CD4-positive, CD25-positive, alpha-beta regulatory T cell (primary cell): Measurements from ENCODE around the gene SLC22A5. TPM values are rescaled to one million over a fixed set of nuclear protein-coding genes. Genes with fewer than 3 reads are reported as not detected.

ENCODE experiments used
- ATAC-seq, 2 donors: fragments of 150-1000 bp; cut with Tn5 transposase; one replicate each; pipeline ENCODE4 v1.10.0; 2021; ENCODE audit warnings: low read depth in 2 of 2, moderate number of reproducible peaks in 2 of 2, moderate library complexity in 1 of 2
- DNase-seq, 3 donors: peaks; one replicate each; pipeline versions ENCODE4 v3.0.0 to v3.0.0-alpha.2; 2012 to 2022; ENCODE audit warnings: mixed read lengths in 1 of 3
- H3K27ac ChIP-seq: one replicate; pipeline ENCODE4 v1.7.0; 2013; ENCODE audit warnings: mild to moderate bottlenecking, low read length; ENCODE audit not compliant: insufficient read depth, poor library complexity, severe bottlenecking
- H3K27me3 ChIP-seq: one replicate; pipeline ENCODE4 v1.7.0; 2013; ENCODE audit warnings: low read length; ENCODE audit not compliant: control insufficient read depth, insufficient read depth
- H3K36me3 ChIP-seq: one replicate; pipeline ENCODE4 v1.7.0; 2013; ENCODE audit warnings: mild to moderate bottlenecking, low read length, moderate library complexity; ENCODE audit not compliant: control insufficient read depth, insufficient read depth
- H3K4me1 ChIP-seq: 2 replicates; pipeline ENCODE4 v1.7.0; 2013; ENCODE audit warnings: mild to moderate bottlenecking, low read length; ENCODE audit not compliant: insufficient read depth, control insufficient read depth, poor library complexity, severe bottlenecking
- H3K4me3 ChIP-seq: one replicate; pipeline ENCODE4 v1.7.0; 2013; ENCODE audit warnings: low read depth, mild to moderate bottlenecking, low read length, moderate library complexity
- H3K9me3 ChIP-seq, 2 experiments: 1 replicate in 1 of 2; 2 replicates in 1 of 2; pipeline ENCODE4 v1.7.0; 2013; ENCODE audit warnings: low read length in 2 of 2, mild to moderate bottlenecking in 1 of 2, moderate library complexity in 1 of 2; ENCODE audit not compliant: control insufficient read depth in 2 of 2
- H3K27ac Mint-ChIP-seq, 3 donors: one replicate each; pipeline ENCODE4 v1.8.0; 2020 to 2022; ENCODE audit warnings: mild to moderate bottlenecking in 3 of 3, mixed read lengths in 3 of 3, moderate library complexity in 2 of 3
- H3K27me3 Mint-ChIP-seq: one replicate; pipeline ENCODE4 v1.8.0; 2022; ENCODE audit warnings: mild to moderate bottlenecking, mixed read lengths
- H3K36me3 Mint-ChIP-seq: one replicate; pipeline ENCODE4 v1.8.0; 2020; ENCODE audit warnings: mixed read lengths
- H3K4me1 Mint-ChIP-seq, 4 donors: one replicate each; pipeline ENCODE4 v1.8.0; 2020 to 2022; ENCODE audit warnings: mixed read lengths in 4 of 4, mild to moderate bottlenecking in 1 of 4
- H3K4me3 Mint-ChIP-seq, 4 donors: one replicate each; pipeline ENCODE4 v1.8.0; 2020 to 2022; ENCODE audit warnings: mild to moderate bottlenecking in 4 of 4, mixed read lengths in 4 of 4, moderate library complexity in 3 of 4
- H3K9me3 Mint-ChIP-seq, 7 donors: one replicate each; pipeline ENCODE4 v1.8.0; 2020 to 2022; ENCODE audit warnings: mixed read lengths in 7 of 7, mild to moderate bottlenecking in 3 of 7, moderate library complexity in 2 of 7
- polyA plus RNA-seq, 4 donors: library from polyadenylated mRNA; unstranded; fragments of 300-500 nt; fragmentation: Illumina TruSeq; gene quantifications; one replicate each; pipeline ENCODE4 v1.2.3, GENCODE V29; 2021
- total RNA-seq: library from RNA; stranded (reverse); gene quantifications from one replicate; pipeline ENCODE4 v1.2.3, GENCODE V29; 2022

The SLC22A5 gene
- total and polyA plus RNA-seq, 5 donors from 2014 or later, result 0.54 to 3.2 (median 2.1) TPM

GRCh38 chr5:132422720-132423437 is 53.4 kb downstream of the SLC22A5 start:
- Histone ChIP-seq H3K9me3 (no peaks in the 10 kb centered on the region), H3K36me3 (peaks cover 9% of the 10 kb centered on the region), H3K4me1 (peaks cover 93% of the 10 kb centered on the region), H3K4me3 (peak overlapping the region; percentile 23), H3K27me3 (no peaks in the 10 kb centered on the region), H3K27ac (peak overlapping the region; percentile 92)
- peak overlapping the region; percentile 85 to 99 (median 95) for H3K27ac Mint-ChIP-seq
- no peaks in the 10 kb centered on the region for H3K27me3 Mint-ChIP-seq
- no peaks in the 10 kb centered on the region for H3K9me3 Mint-ChIP-seq
- DNase-seq (no peak), ATAC-seq (no peak)
- peaks cover 35 to 100% (median 80%) of the 10 kb centered on the region in 4 donors for H3K4me1 Mint-ChIP-seq
- peak overlapping the region; percentile 5 to 64 (median 40) for H3K4me3 Mint-ChIP-seq
- peaks cover 35% of the 10 kb centered on the region for H3K36me3 Mint-ChIP-seq

GRCh38 chr5:132423438-132423898 is 54.0 kb downstream of the SLC22A5 start:
- peaks cover 9% of the 10 kb centered on the region for H3K36me3 ChIP-seq
- Mint-ChIP-seq H3K27ac (peak overlapping the region; percentile 85 to 99 (median 95)), H3K4me1 (peaks cover 39 to 100% (median 82%) of the 10 kb centered on the region in 4 donors), H3K36me3 (peaks cover 29% of the 10 kb centered on the region), H3K4me3 (peak overlapping the region; percentile 5 to 68 (median 59)), H3K9me3 (no peaks in the 10 kb centered on the region), H3K27me3 (no peaks in the 10 kb centered on the region)
- peak overlapping the region; percentile 92 for H3K27ac ChIP-seq
- ATAC-seq (no peak), DNase-seq (no peak)
- no peaks in the 10 kb centered on the region for H3K9me3 ChIP-seq
- H3K4me3 ChIP-seq, result peak overlapping the region; percentile 23
- H3K27me3 ChIP-seq, result no peaks in the 10 kb centered on the region
- H3K4me1 ChIP-seq, result peaks cover 99% of the 10 kb centered on the region

- H3K27me3 ChIP-seq, result no peaks in the 10 kb centered on the region
Observed at GRCh38 chr5:132424167-132424880, 54.8 kb downstream of the SLC22A5 start.

GRCh38 chr5:132425009-132425937 is 55.8 kb downstream of the SLC22A5 start:
- H3K27ac ChIP-seq, result peak overlapping the region; percentile 92
- H3K4me1 ChIP-seq, result peaks cover 100% of the 10 kb centered on the region
- peaks cover 9% of the 10 kb centered on the region for H3K36me3 ChIP-seq
- no peaks in the 10 kb centered on the region for H3K27me3 Mint-ChIP-seq
- peaks cover 28% of the 10 kb centered on the region for H3K36me3 Mint-ChIP-seq
- H3K9me3 Mint-ChIP-seq, result no peaks in the 10 kb centered on the region
- H3K4me3 Mint-ChIP-seq, result peak overlapping the region; percentile 45 to 89 (median 76)
- ATAC-seq, result peak; percentile 78 to 82
- H3K27me3 ChIP-seq, result no peaks in the 10 kb centered on the region
- peak; percentile 61 to 88 (median 72) for DNase-seq
- peak overlapping the region; percentile 95 to 100 (median 98) for H3K27ac Mint-ChIP-seq
- peak overlapping the region; percentile 55 for H3K4me3 ChIP-seq
- no peaks in the 10 kb centered on the region for H3K9me3 ChIP-seq
- H3K4me1 Mint-ChIP-seq, result peaks cover 31 to 100% (median 84%) of the 10 kb centered on the region in 4 donors

More at GRCh38 chr5:132424167-132424880, 54.8 kb downstream of the SLC22A5 start:
- peaks cover 100% of the 10 kb centered on the region for H3K4me1 ChIP-seq
- Mint-ChIP-seq H3K4me1 (peaks cover 37 to 100% (median 82%) of the 10 kb centered on the region in 4 donors), H3K9me3 (no peaks in the 10 kb centered on the region), H3K27me3 (no peaks in the 10 kb centered on the region), H3K36me3 (peaks cover 25% of the 10 kb centered on the region), H3K27ac (peak overlapping the region; percentile 95 to 99 (median 98)), H3K4me3 (peak overlapping the region; percentile 41 to 71 (median 49))
- H3K4me3 ChIP-seq, result peak overlapping the region; percentile 35
- no peaks in the 10 kb centered on the region for H3K9me3 ChIP-seq
- ATAC-seq, result no peak
- peaks cover 9% of the 10 kb centered on the region for H3K36me3 ChIP-seq
- peak overlapping the region; percentile 92 for H3K27ac ChIP-seq
- no peak for DNase-seq

- Histone ChIP-seq H3K9me3 (no peaks in the 10 kb centered on the region), H3K27me3 (no peaks in the 10 kb centered on the region), H3K4me1 (peaks cover 100% of the 10 kb centered on the region), H3K36me3 (peaks cover 9% of the 10 kb centered on the region), H3K4me3 (peak overlapping the region; percentile 55), H3K27ac (peak overlapping the region; percentile 92)
- DNase-seq (no peak), ATAC-seq (no peak)
- peaks cover 31% of the 10 kb centered on the region for H3K36me3 Mint-ChIP-seq
- peak overlapping the region; percentile 95 to 100 (median 98) for H3K27ac Mint-ChIP-seq
- H3K4me3 Mint-ChIP-seq, result peak overlapping the region; percentile 45 to 89 (median 84)
- peaks cover 35 to 100% (median 85%) of the 10 kb centered on the region in 4 donors for H3K4me1 Mint-ChIP-seq
- no peaks in the 10 kb centered on the region for H3K27me3 Mint-ChIP-seq
- H3K9me3 Mint-ChIP-seq, result no peaks in the 10 kb centered on the region
Observed at GRCh38 chr5:132425975-132426524, 56.5 kb downstream of the SLC22A5 start.

GRCh38 chr5:132426525-132427138 is 57.1 kb downstream of the SLC22A5 start:
- Mint-ChIP-seq H3K36me3 (peaks cover 31% of the 10 kb centered on the region), H3K27me3 (no peaks in the 10 kb centered on the region), H3K4me1 (peaks cover 35 to 100% (median 83%) of the 10 kb centered on the region in 4 donors), H3K9me3 (no peaks in the 10 kb centered on the region), H3K4me3 (peak overlapping the region; percentile 79 to 89 (median 82)), H3K27ac (peak overlapping the region; percentile 95 to 100 (median 98))
- Histone ChIP-seq H3K4me1 (peaks cover 100% of the 10 kb centered on the region), H3K27ac (peak overlapping the region; percentile 92), H3K36me3 (peaks cover 9% of the 10 kb centered on the region), H3K27me3 (no peaks in the 10 kb centered on the region), H3K4me3 (peak overlapping the region; percentile 55), H3K9me3 (no peaks in the 10 kb centered on the region)
- DNase-seq (peak; percentile 45 to 86 (median 53)), ATAC-seq (peak; percentile 36 to 40)
